NCI-H460 (cell line): ENCODE data around the gene MYO1D. TPM values are rescaled to one million over a fixed set of nuclear protein-coding genes. Genes with fewer than 3 reads are reported as not detected.
"Not testable (repeated sequence)": the region's sequence is repeated elsewhere in the genome, so short reads cannot be mapped to it uniquely, and the experiment has no call there.

Experiments used
- DNase-seq: peaks from one replicate; pipeline ENCODE4 v3.0.0-alpha.2; 2016; ENCODE audit warnings: low read depth; ENCODE audit errors: extremely low read depth
- total RNA-seq: library from RNA; depleted of rRNA; stranded (reverse); fragments of >200 nt; shearing (Covaris generic); gene quantifications from 2 replicates; pipeline ENCODE4 v1.2.3, GENCODE V29; 2014

Gene MYO1D
- total RNA-seq, 1 experiment from 2014 or later = 5.0 TPM

DNA sequence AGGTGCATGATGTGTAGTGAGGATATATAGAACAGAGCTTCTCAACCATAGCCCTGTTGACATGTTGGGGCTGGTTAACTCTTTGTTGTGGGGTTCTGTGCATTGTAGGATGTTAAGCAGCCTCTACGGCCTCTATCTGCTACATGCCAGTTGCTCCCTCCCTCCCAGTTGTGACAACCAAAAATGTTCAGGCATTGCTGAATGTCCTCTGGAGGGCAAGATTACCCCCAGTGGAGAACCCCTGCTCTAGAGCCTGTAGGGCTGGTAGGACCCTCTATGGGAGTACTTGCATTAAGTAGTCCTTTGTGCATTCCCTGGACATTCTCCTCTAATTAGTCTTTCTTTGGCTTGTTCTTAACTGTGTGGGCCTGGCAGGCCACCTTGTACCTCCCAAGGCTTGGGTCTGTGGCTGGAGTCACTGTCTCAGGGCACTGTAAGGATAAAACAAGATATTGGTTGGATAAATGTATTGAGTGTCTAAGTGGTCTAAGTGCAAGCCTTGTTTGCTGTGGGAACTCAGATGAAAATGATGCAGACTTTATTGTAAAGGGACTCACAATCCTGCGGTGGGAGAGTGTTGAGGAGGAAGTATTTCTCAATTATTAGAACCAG lies 19.8 kb upstream of the MYO1D start:
- no peak for DNase-seq

DNA sequence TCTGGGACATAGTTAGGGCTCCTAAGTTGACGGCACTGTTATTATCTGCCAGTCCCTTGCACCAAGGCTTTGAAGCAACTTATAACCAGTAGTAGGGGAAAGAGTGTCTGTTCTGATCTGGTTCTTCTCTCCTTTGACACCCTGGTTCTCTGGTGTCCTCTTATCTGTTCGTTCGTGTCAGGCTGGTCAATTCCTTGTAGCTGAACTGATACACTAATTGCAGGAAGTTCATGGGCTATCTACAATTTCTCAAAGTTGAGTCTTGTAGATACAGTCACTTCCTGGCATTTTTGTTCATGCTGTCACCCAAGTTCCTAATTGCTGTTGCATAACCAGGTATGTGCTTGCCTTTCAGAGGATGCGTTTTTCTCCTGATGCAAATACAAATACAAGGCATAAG lies 17.3 kb upstream of the MYO1D start:
- DNase-seq = no peak

DNA sequence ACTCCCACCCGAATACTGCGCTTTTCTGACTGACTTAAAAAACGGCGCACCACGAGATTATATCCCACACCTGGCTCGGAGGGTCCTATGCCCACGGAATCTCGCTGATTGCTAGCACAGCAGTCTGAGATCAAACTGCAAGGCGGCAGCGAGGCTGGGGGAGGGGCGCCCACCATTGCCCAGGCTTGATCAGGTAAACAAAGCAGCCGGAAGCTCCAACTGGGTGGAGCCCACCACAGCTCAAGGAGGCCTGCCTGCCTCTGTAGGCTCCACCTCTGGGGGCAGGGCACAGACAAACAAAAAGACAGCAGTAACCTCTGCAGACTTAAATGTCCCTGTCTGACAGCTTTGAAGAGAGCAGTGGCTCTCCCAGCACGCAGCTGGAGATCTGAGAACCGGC lies 10.5 kb upstream of the MYO1D start:
- DNase-seq = not testable (repeated sequence)

DNA sequence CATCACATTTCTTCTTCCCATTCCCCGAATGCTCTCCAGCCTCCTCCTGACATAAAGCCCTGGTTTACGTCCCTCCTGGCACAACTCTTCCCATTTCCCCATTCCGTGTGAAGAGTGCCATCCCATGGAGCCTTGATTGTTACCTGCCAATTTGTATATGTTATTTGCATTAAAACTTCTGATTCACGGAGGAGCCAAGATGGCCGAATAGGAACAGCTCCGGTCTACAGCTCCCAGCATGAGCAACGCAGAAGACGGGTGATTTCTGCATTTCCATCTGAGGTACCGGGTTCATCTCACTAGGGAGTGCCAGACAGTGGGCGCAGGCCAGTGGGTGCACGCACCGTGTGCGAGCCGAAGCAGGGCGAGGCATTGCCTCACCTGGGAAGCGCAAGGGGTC lies 10.0 kb upstream of the MYO1D start:
- not testable (repeated sequence) for DNase-seq

DNA sequence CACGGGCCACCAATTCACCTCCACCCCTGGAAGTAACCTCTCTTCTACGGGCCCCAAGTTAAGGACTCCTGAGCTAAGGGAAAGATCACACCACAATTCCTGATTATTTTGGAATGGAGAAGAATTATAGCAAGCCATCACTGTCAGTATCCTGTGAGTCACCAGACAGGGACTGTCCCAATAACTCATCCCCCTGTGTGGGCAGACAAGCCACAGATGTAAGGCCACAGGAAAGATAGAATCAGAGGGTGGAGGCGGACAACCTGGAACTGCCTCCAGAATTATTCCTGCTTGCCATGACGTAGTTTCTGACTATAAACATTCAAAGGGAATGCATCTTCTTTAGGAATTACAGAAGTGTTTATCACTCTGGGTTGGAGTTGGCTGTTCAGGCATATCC lies 5.8 kb upstream of the MYO1D start:
- no peak for DNase-seq

DNA sequence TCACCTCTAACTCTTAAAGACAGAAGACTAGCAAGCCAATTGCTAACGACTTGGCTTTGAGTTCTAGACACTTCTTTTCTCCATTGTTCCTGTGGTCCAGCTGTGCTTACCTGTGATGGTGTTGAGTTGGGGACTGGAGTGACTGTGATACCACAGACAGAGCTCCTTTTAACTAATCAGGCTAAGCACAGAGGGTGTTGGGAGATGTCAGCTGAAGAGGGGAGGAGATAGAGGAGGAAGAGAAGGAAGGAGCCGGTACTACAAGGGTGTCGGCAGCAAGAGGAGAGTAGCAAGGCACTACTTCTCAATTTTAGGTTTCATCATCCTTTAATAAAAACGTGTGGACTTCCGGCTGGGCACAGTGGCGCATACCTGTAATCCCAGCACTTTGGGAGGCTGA lies 5.1 kb upstream of the MYO1D start:
- DNase-seq = no peak

DNA sequence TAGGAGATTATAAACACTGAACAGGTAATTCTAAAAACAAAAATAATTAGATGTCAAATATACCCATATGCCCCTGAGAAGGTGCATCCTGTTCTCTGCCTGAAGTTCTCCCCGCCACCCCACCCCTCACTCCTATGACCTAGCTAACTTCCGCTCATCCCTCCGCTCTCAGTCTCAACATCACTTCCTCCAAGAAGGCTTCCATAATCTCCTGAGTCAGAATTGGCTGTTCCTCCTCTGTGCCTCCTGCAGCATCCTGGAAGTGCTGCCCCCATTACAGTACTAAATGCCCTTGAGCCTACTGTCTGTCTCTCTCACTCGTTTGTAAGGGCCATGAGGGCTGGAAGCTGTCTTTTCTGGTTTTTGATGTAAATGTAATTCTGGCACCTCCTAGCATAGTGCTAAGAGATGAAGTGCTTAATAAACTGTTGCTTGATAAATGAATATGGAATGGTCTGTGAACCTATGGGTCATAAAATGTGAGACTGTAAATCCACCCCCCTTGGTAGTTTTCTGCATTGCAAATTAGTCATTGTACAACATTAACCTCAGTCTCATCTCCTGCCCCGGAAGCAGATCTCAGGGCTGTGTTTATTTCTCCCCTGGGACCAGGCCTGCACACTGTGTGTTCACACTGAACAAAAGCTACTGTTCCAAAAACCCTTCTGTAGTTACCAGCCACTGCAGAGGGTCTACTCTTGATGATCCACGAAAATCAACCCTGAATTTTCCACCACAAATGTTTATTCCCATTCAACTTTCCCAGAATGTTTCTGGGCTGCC lies 3.9 kb upstream of the MYO1D start:
- no peak for DNase-seq

DNA sequence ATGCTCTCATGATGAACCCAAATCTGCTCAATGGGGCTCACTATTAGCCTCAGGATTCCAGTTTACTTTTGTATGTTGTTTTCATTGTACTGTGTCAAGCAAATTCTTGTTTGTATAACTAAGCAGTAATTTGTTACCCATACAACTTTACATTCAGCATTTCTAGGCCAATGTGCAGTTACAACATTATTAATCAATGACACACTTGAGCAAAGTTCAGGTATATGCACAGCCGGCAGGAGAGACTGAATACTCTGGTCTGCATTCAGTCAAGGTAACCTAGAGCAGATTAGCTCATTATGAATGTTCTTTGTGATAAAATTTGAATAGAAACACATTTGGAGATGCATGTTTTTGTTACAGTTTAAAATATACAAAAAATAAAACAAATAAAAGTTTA lies 2.2 kb upstream of the MYO1D start:
- no peak for DNase-seq

DNA sequence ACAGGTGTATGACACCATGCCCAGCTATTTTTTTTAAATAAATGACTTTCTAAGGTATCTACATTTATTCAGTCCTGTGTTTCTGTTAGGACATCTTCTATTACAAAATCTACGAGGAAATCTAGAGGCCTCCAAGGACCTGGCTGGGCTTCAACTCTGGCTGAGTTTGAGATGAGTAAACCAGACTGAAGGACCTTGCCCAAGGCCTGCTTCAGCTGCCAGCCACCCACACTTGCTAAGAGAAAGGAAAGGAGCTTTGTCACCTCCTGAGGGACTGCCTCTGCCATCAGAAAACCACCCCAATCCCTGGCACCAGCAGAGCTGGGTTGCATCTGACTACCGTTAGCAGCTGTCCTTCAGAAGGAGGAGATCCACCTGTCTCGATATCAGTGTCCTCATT lies 1.3 kb upstream of the MYO1D start:
- no peak for DNase-seq

DNA sequence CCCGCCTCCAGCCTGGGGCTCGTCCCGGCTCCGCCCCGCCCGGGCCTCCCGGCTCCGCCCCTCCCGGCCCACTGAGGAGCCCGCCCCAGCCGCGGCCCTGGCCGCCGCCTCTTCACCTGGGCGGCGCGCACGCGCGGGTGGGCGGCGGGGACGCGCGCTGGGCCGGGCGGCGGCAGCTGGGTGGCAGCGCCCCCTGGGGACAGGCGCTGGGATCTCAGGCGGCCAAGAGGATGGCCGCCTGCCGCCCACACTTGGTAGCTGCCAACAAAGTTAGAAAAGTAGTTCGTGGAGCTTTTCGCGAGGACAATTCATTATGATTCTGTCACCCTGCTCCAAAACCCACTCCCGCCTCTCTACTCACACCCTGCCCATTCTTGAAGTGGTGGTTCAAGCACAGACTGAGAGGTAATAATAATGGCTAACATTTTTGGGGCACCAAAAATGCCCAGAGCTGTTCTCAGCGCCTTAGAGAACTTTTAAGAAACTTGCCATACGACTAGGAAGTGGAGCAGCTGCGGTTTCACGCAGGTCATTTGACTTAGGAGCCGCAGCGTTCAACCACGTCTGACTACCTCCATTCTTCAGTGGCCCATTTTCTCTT lies 340 bp upstream of the MYO1D start:
- peak; percentile 87 for DNase-seq

DNA sequence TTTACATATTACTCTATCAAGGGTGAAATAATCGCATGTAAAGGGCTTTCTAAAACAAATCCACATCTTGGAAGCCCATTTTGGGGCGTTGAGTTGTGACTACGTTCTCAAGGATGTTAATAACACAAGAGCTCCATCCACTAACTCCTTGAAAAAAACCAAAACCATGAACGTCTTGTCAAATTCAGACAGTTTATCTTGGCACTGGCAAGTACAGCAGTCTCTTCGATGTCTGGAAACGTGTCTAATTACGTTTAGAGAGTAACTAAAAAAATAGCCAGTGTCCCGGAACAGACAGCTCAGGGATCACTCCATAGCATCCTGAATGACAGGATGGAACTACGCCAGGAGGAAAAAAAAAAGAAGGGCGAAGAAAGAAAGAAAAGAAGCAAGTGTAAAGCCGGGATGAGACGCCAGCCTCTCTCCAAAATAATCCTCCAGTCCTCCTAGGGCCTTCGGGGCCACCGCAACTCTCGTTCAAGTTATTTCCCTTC lies 954 bp downstream of the MYO1D start:
- DNase-seq = no peak

DNA sequence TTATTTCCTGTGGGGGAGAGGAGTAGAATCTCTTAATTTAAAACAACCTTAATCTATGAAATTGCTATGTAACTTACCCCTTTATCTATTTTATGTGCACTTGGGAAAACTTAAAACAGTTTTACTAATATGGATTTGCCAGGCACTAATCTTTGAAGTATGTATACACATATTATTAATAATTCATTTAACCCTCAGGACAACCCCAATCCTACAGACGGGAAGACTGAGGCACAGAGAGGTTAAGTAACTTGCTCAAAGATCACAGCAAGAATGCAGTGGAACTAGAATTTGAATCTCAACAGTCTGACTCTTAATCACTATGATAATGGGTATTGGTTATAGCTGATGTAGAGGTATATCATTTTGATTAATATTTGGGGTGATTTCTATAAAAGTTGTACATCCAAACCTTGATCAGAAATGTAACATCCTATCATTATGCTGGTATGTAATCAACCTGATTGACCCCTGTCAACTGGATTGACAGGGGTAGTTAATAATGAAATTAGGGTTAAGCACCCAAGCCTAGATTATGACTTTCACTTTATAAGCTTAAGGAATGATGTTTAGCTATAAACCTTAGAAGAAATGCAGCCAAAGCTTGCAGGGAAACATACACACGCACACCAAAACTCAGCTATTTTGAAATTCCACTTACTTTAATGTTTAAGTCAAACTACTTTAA lies 1.6 kb downstream of the MYO1D start:
- DNase-seq = no peak

DNA sequence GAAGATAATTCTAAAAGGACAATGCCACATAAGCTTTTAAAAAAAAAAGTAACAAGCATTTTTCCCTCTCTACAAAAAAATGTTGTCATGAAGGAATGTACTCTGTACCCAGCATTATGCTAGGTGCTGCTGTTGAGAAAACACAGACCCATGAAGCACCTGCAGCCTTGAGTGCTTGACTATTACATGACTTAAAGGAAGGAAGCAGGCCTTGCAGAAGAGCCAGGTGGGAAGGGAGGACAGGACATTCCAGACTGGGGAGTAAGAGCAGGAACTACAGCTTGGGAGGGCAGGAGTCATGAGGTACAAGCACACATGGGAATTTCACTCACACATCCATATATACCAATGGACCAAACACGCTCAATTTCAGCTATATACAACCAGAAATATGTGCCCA lies 3.8 kb downstream of the MYO1D start:
- no peak for DNase-seq

DNA sequence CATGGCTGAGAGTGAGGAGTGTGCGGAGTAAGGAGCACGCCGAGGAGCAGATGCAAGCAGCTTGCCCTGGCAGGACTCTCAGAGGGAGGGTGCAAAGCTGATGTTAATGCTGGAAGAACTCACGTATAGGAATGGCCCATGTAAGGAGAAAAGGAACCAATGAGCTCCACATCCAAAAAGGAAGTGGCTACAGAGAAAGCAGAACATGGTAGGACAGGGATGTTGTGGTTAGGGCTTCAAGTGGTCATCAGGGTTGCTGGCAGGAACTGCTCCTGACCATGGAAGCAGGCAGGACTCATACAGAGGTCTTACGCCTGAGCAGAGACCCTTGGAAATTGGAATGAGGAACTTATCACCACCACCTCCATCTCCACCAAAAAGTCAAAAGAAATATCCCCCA lies 5.2 kb downstream of the MYO1D start:
- no peak for DNase-seq

DNA sequence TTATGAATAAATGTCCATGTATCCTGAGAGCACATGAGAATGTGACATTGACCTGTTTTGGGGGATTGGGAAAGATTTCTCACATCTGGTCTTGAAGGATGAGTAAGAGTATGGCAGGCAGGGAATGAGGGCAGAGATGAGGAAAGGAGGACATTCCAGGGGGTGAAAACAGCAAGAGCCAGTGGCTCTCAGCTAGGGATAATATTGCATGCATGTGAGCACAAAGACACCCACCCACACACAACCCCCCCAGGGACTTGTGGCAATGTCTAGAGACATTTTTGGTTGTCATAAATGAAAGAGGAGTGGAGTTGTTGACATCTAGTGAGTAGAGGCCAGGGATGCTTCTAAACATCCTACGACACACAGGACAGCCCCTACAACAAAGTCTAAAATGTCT lies 6.0 kb downstream of the MYO1D start:
- DNase-seq = no peak

DNA sequence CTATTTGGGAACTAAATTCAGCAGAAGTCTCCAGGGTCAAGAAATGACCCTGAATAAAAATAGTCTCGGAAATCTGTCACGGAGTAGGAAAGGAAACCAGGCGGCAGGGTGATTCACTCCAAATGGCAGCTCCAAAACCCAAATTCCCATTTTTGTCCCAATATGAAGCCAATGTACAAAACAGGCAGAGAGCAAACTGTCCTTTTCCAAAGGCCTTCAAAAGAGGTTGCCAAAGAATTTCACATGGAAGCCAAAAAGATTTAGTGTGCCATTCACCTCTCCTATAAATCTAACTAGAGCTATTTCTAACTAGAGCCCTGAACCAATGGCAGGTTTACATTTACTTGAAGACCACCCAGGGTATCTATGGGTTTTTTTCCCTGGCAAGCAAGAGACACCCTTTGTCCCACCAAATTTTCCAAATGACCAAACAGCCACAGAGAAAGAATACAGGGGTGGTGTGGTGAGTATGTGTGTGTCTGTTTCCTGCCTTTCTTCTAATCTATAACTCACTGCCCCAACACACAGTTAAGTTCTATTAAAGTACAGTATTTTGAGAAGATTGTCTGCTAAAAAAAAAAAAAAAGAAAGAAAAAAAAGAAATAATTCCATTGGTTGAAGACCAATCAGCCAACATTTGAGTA lies 6.8 kb downstream of the MYO1D start:
- DNase-seq = no peak

DNA sequence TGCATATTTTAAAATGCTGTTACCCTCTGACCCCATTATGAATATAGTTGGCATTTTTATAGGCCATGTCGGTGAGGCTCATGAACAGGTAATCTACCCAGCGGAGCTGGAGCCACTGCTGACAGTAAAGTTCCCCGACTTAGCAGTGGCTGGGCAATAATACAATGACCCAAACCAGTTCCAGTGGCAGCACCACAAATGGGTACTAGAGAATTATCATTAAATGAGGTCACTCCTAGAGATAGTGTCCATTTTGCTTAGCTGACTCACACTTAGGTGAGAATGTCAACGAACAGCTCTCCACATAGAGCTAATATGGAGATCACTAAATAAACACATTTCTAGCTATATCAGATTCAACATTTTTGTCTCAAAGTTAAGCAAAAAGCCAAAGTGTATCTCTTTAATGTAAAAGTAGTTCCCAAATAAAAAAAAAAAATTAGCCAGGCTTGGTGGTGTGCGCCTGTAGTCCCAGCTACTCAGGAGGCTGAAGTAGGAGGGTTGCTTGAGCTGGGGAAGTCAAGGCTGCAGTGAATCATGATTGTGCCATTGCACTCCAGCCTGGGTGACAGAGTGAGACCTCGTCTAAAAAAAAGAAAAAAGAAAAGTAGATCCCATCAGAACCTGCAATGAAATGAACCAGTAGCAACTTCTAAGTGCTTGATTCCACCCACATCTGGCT lies 7.4 kb downstream of the MYO1D start:
- no peak for DNase-seq

DNA sequence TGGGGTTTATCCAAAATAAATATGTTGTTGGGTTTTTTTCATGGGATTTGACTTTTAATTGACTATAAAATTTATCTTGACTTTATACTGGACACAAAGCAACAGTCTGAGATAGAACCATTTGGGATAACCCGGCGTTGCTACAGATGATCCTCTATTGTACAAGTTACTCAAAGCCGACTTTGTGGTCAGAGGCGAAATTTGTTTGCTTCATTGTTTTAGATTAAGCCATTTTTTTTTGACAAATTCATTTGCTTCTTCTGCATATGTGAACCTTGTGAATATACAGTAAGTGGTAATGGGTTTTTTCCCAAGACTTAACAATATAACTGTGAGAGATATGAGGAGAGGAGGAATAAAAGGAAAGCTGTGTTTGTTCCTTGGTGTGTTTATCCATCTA lies 11.8 kb downstream of the MYO1D start:
- no peak for DNase-seq

DNA sequence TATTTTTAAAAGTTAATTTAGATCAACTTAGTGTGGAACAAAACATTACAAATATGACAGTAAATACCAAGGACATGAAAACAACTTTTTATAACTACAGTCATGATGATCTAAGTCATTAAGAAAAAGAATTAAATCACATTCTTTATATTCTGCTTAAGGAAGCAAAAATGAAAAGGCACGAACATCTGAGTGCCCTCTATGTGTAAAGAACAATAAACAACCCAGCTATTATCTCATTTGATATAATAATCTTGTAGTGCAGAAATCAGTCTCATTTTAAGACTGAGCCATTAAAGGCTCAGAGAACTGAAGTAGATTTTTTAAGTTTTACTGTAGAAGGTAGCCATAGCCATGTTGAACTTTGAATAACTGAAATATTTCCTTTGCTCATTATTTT lies 13.4 kb downstream of the MYO1D start:
- no peak for DNase-seq

DNA sequence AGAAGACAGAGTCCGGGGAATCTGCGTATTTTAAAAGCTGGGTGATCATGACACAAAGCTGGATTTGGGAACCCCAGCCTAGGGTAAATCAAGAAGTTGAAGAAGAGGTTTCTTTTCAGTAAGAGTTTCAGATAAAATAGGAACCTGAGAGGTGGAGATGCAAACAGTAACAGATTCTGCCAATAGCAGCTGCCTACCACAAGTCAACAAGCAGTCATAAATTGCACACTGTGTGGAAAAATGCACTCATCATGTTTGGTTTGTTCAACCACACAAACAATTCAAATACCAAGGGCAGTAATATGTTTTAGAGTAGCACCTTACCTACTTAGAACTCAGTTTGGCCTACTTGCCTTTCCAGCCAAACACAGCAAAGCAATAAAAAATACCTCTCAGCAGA lies 14.0 kb downstream of the MYO1D start:
- no peak for DNase-seq
